ENCODE data around the gene HOXB5.

GRCh38 chr17:48613862-48614694, 20.5 kb upstream of the HOXB5 start:
- no peak for TF ChIP-seq SIN3A (IDR thresholded peaks at IDR 0.05; ENCODE audit: borderline replicate concordance, insufficient read depth, low read length)
- no peak for TF ChIP-seq REST (IDR thresholded peaks at IDR 0.05; ENCODE audit: insufficient read depth in 1 of 2, low read depth in 2 of 2, low read length in 2 of 2)
- no peak for TF ChIP-seq TAF1 (IDR thresholded peaks at IDR 0.05; ENCODE audit: borderline replicate concordance, insufficient read depth, low read length)

Measured in PFSK-1 (cell line).